ENCODE measurements around the gene NFASC.

The NFASC gene

DNA sequence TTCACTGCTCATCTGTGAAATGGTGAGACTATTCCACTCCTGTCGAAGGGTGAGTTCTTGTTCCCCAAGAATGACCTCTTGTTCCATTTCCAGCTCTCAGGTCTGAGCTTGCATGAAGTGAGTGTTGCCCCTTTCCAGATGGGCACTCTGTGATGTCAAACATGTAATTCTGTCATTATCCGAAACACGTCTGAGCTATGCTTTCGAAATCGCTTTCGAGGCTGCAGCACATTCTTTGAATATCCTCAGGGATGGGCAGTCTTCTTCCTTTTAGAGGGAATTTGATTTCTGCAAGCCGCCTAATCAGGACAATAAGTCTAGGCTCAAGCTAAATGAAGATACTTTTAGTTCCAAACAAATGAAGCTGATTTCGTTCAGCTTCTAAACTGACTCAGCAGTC lies 15.1 kb downstream of the NFASC start:
- in situ Hi-C loops (cut with MboI; ENCODE audit: low sequenced_read_pairs): no loop called here

DNA sequence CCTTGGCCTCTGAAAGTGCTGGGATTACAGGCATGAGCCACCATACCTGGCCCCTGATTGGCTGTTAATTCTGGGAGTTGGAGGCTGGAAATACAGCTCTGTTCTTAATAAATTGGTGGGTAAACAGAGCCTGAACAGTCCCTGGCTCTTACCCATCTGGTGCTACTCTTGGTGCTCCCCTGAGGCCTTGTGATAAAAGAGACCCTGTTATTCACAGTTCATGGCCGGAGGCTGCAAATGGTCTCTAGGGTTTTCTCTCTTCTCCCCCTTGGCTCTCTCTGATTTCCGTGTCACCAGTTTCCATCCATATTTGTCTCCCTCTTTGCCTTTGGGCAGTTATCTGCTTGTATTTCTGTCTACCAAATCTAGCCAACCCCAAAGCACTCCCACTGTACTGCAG lies 17.2 kb downstream of the NFASC start:
- in situ Hi-C loops (cut with MboI; ENCODE audit: low sequenced_read_pairs): no loop called here

GRCh38 chr1:204888294-204888693 lies 17.6 kb downstream of the NFASC start:
- in situ Hi-C loops (cut with MboI; ENCODE audit: low sequenced_read_pairs): no loop called here

GRCh38 chr1:204889681-204890383 lies 19.2 kb downstream of the NFASC start:
- in situ Hi-C loops (cut with MboI; ENCODE audit: low sequenced_read_pairs): no loop called here

DNA sequence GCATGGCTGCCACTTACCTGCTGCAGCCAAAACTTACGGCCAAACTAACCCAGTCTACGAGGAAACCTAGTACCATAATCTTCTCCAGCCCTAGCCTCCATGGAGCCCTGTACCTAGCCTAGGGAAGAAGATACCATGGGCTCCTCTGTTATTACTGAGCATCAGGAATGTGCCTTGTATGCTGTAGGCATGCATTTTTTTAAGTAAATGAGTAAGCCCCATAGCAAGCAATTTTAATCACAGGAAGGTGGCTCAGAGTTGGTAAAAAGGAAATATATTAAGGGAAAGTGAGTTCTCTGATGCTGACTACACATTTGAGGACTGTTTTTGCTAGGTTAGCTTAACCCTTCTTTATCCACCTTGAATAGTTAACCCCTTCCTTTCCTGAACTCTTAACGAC lies 21.2 kb downstream of the NFASC start:
- in situ Hi-C loops (cut with MboI; ENCODE audit: low sequenced_read_pairs): no loop called here

- in situ Hi-C loops (cut with MboI; ENCODE audit: low sequenced_read_pairs): no loop called here
Observed at GRCh38 chr1:204894031-204894430, 23.4 kb downstream of the NFASC start.

- in situ Hi-C loops (cut with MboI; ENCODE audit: low sequenced_read_pairs): no loop called here
Observed at GRCh38 chr1:204894606-204895005, 23.9 kb downstream of the NFASC start.

- in situ Hi-C loops (cut with MboI; ENCODE audit: low sequenced_read_pairs): no loop called here
Observed at GRCh38 chr1:204896023-204896422, 25.4 kb downstream of the NFASC start.

- in situ Hi-C loops (cut with MboI; ENCODE audit: low sequenced_read_pairs): no loop called here
Observed at GRCh38 chr1:204896787-204897469, 26.3 kb downstream of the NFASC start.

DNA sequence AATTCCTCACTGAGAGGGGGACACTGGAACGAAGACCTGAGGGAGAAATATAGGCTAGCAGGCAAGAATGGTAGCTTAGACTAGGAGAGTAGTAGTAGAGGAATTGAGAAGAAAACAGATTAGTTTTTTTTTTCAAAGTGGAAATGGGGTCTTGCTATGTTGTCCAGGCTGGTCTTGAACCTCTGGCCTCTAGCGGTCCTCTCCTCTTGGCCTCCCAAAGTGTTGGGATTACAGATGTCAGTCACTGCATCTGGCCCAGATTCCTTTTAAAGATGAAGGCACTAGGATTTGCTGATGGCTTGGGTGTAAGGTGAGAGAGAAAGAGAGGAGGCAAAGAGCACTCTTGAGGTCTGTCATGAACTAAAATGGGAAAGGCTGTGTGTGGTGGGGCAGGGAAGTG lies 30.1 kb downstream of the NFASC start:
- in situ Hi-C loops (cut with MboI; ENCODE audit: low sequenced_read_pairs): no loop called here

DNA sequence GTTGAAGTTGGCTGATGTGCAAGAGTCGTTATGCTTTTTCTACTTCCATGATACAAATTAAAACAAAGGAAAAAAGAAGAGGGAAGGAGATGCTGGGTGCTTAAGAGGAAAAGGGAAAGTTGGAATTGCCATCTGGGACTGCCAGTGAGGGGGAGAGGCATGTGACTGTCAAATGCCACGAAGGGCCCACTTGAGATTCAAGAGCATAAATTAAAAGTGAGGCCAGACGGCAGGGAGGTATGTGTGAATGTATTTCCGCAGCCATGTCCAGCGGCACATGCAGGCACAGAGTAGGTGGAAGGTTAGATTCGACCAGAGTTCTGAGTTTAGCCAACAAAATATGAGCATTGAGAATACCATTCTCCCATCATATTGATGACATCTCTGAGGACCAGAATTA lies 32.0 kb downstream of the NFASC start:
- in situ Hi-C loops (cut with MboI; ENCODE audit: low sequenced_read_pairs): no loop called here

- in situ Hi-C loops (cut with MboI; ENCODE audit: low sequenced_read_pairs): no loop called here
Observed at GRCh38 chr1:204904228-204904810, 33.7 kb downstream of the NFASC start.

DNA sequence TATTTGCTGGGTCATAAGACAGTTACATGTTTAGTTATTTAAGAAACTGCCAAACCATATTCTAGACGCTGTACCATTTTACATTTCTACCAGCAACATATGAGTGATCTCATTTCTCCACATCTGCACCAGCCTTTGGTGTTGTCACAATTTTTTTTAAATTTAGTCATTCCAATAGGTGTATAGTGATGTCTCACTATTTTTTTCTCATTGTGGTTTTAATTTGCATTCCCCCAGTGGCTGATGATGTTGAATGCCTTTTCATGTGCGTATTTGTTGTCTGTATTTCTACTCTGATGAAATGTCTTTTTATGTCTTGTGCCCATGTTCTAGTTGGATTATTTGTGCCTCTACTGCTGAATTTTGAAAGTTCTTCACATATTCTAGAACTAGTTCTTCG lies 38.4 kb downstream of the NFASC start:
- in situ Hi-C loops (cut with MboI; ENCODE audit: low sequenced_read_pairs): no loop called here

- in situ Hi-C loops (cut with MboI; ENCODE audit: low sequenced_read_pairs): no loop called here
Observed at GRCh38 chr1:204915861-204916495, 45.3 kb downstream of the NFASC start.

GRCh38 chr1:204917802-204918201 lies 47.1 kb downstream of the NFASC start:
- in situ Hi-C loops (cut with MboI; ENCODE audit: low sequenced_read_pairs): no loop called here

DNA sequence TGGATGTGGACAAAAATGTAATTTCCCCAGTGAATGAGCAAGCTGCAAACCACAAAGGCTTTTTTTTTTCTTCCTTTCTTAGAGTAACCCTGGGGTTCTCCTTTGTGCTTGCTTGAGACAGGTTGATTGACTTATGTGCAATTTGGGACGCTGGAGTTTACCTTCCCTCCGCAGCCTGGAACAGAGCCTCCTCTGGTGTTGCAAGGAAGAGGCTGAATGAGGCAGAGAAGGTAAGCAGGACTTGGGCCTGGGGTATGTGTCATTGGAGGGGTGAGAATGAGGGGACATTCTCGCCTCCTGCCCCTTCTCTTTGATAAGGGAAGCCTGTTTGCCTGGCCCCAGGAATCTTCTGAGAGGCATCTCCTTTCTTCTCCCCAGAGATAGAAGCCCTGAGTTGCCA lies 49.8 kb downstream of the NFASC start:
- in situ Hi-C loops (cut with MboI; ENCODE audit: low sequenced_read_pairs): no loop called here

DNA sequence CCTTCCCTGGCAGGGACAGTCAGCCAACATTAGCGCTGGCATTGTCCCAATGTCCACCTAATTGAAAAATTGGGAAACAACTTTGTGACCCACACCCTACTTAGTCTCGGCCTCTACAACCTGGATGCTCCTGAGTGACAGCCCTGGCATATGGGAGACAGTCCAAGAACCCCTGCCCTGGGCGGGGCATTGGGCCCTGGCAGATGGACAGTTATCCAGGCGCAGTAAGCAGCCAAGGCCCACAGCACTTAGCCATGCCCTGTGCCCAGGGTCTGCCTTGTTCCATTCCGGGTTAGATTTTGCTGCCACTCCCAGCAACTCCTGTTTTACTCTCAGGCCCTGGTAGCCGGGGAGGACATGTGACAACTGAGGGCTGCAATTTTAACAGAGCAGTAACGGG lies 50.3 kb downstream of the NFASC start:
- in situ Hi-C loops (cut with MboI; ENCODE audit: low sequenced_read_pairs): no loop called here

GRCh38 chr1:204921855-204922516 lies 51.3 kb downstream of the NFASC start:
- in situ Hi-C loops (cut with MboI; ENCODE audit: low sequenced_read_pairs): no loop called here

- in situ Hi-C loops (cut with MboI; ENCODE audit: low sequenced_read_pairs): no loop called here
Observed at GRCh38 chr1:204923201-204923600, 52.5 kb downstream of the NFASC start.

- in situ Hi-C loops (cut with MboI; ENCODE audit: low sequenced_read_pairs): no loop called here
Observed at GRCh38 chr1:204923626-204924012, 53.0 kb downstream of the NFASC start.

GRCh38 chr1:204924013-204924759 lies 53.5 kb downstream of the NFASC start:
- in situ Hi-C loops (cut with MboI; ENCODE audit: low sequenced_read_pairs): no loop called here
